IMR-90 (cell line): ENCODE measurements around the gene LCN12.

Experiments used
- BHLHE40 ChIP-seq: fragments of 150-350 bp; IDR thresholded peaks from 2 replicates; pipeline ENCODE4 v1.6.1; 2016; ENCODE audit warnings: mild to moderate bottlenecking, low read depth, low read length
- CEBPB ChIP-seq: IDR thresholded peaks from 2 replicates; pipeline ENCODE4 v1.6.1; 2012; ENCODE audit warnings: low read depth, low read length, improper control_type of control experiment
- CTCF ChIP-seq: conservative IDR thresholded peaks from 2 replicates; pipeline ENCODE4 v1.5.1; 2012; ENCODE audit warnings: mild to moderate bottlenecking, low read depth, low read length, improper control_type of control experiment
- FOS ChIP-seq: fragments of 150-350 bp; IDR thresholded peaks from 2 replicates; pipeline ENCODE4 v1.6.1; 2016; ENCODE audit warnings: low read depth, low read length
- MAZ ChIP-seq: IDR thresholded peaks from 2 replicates; pipeline ENCODE4 v1.6.1; 2012; ENCODE audit warnings: low read depth, mild to moderate bottlenecking, low read length, improper control_type of control experiment, moderate library complexity, borderline replicate concordance
- MXI1 ChIP-seq: IDR thresholded peaks from 2 replicates; pipeline ENCODE4 v1.6.1; 2012; ENCODE audit warnings: low read depth, mild to moderate bottlenecking, low read length, moderate library complexity, borderline replicate concordance
- POLR2A ChIP-seq: IDR thresholded peaks from 2 replicates; pipeline ENCODE4 v1.6.1; 2012; ENCODE audit warnings: mild to moderate bottlenecking, low read depth, low read length
- RAD21 ChIP-seq: IDR thresholded peaks from 2 replicates; pipeline ENCODE4 v1.6.1; 2012; ENCODE audit warnings: low read length, improper control_type of control experiment
- RFX5 ChIP-seq: IDR thresholded peaks from 2 replicates; pipeline ENCODE4 v1.8.0; 2012; ENCODE audit warnings: low read depth, mild to moderate bottlenecking, low read length, moderate library complexity
- SMC3 ChIP-seq: fragments of 150-350 bp; IDR thresholded peaks from 2 replicates; pipeline ENCODE4 v1.6.1; 2016; ENCODE audit warnings: low read depth, mild to moderate bottlenecking, antibody characterized with exemption, low read length, moderate library complexity
- USF2 ChIP-seq: fragments of 150-350 bp; IDR thresholded peaks from 2 replicates; pipeline ENCODE4 v1.6.1; 2017; ENCODE audit warnings: mild to moderate bottlenecking, antibody characterized with exemption, low read length, low read depth

- no peak for TF ChIP-seq MXI1
- TF ChIP-seq CTCF = no peak
- no peak for TF ChIP-seq RAD21
- no peak for TF ChIP-seq SMC3
- TF ChIP-seq USF2 = no peak
- TF ChIP-seq CEBPB = no peak
- no peak for TF ChIP-seq POLR2A
- TF ChIP-seq BHLHE40 = no peak
- TF ChIP-seq RFX5 = no peak
- no peak for TF ChIP-seq FOS
- no peak for TF ChIP-seq MAZ
These were observed 4.8 kb upstream of the LCN12 start for GRCh38 chr9:136947028-136947891.
